CD4-positive, CD25-positive, alpha-beta regulatory T cell (primary cell): Measurements from ENCODE around the gene MBD5. TPM values are rescaled to one million over a fixed set of nuclear protein-coding genes. Genes with fewer than 3 reads are reported as not detected.

ENCODE experiments used
- ATAC-seq, 2 donors: fragments of 150-1000 bp; cut with Tn5 transposase; one replicate each; pipeline ENCODE4 v1.10.0; 2021; ENCODE audit warnings: low read depth in 2 of 2, moderate number of reproducible peaks in 2 of 2, moderate library complexity in 1 of 2
- DNase-seq, 3 donors: peaks; one replicate each; pipeline versions ENCODE4 v3.0.0 to v3.0.0-alpha.2; 2012 to 2022; ENCODE audit warnings: mixed read lengths in 1 of 3
- H3K27ac ChIP-seq: one replicate; pipeline ENCODE4 v1.7.0; 2013; ENCODE audit warnings: mild to moderate bottlenecking, low read length; ENCODE audit not compliant: insufficient read depth, poor library complexity, severe bottlenecking
- H3K27me3 ChIP-seq: one replicate; pipeline ENCODE4 v1.7.0; 2013; ENCODE audit warnings: low read length; ENCODE audit not compliant: control insufficient read depth, insufficient read depth
- H3K36me3 ChIP-seq: one replicate; pipeline ENCODE4 v1.7.0; 2013; ENCODE audit warnings: mild to moderate bottlenecking, low read length, moderate library complexity; ENCODE audit not compliant: control insufficient read depth, insufficient read depth
- H3K4me1 ChIP-seq: 2 replicates; pipeline ENCODE4 v1.7.0; 2013; ENCODE audit warnings: mild to moderate bottlenecking, low read length; ENCODE audit not compliant: insufficient read depth, control insufficient read depth, poor library complexity, severe bottlenecking
- H3K4me3 ChIP-seq: one replicate; pipeline ENCODE4 v1.7.0; 2013; ENCODE audit warnings: low read depth, mild to moderate bottlenecking, low read length, moderate library complexity
- H3K9me3 ChIP-seq, 2 experiments: 1 replicate in 1 of 2; 2 replicates in 1 of 2; pipeline ENCODE4 v1.7.0; 2013; ENCODE audit warnings: low read length in 2 of 2, mild to moderate bottlenecking in 1 of 2, moderate library complexity in 1 of 2; ENCODE audit not compliant: control insufficient read depth in 2 of 2
- H3K27ac Mint-ChIP-seq, 3 donors: one replicate each; pipeline ENCODE4 v1.8.0; 2020 to 2022; ENCODE audit warnings: mild to moderate bottlenecking in 3 of 3, mixed read lengths in 3 of 3, moderate library complexity in 2 of 3
- H3K27me3 Mint-ChIP-seq: one replicate; pipeline ENCODE4 v1.8.0; 2022; ENCODE audit warnings: mild to moderate bottlenecking, mixed read lengths
- H3K36me3 Mint-ChIP-seq: one replicate; pipeline ENCODE4 v1.8.0; 2020; ENCODE audit warnings: mixed read lengths
- H3K4me1 Mint-ChIP-seq, 4 donors: one replicate each; pipeline ENCODE4 v1.8.0; 2020 to 2022; ENCODE audit warnings: mixed read lengths in 4 of 4, mild to moderate bottlenecking in 1 of 4
- H3K4me3 Mint-ChIP-seq, 4 donors: one replicate each; pipeline ENCODE4 v1.8.0; 2020 to 2022; ENCODE audit warnings: mild to moderate bottlenecking in 4 of 4, mixed read lengths in 4 of 4, moderate library complexity in 3 of 4
- H3K9me3 Mint-ChIP-seq, 7 donors: one replicate each; pipeline ENCODE4 v1.8.0; 2020 to 2022; ENCODE audit warnings: mixed read lengths in 7 of 7, mild to moderate bottlenecking in 3 of 7, moderate library complexity in 2 of 7
- polyA plus RNA-seq, 4 donors: library from polyadenylated mRNA; unstranded; fragments of 300-500 nt; fragmentation: Illumina TruSeq; gene quantifications; one replicate each; pipeline ENCODE4 v1.2.3, GENCODE V29; 2021
- total RNA-seq: library from RNA; stranded (reverse); gene quantifications from one replicate; pipeline ENCODE4 v1.2.3, GENCODE V29; 2022

Gene MBD5
- total and polyA plus RNA-seq, 5 donors from 2014 or later, result 11.7 to 62.6 (median 13.1) TPM

DNA sequence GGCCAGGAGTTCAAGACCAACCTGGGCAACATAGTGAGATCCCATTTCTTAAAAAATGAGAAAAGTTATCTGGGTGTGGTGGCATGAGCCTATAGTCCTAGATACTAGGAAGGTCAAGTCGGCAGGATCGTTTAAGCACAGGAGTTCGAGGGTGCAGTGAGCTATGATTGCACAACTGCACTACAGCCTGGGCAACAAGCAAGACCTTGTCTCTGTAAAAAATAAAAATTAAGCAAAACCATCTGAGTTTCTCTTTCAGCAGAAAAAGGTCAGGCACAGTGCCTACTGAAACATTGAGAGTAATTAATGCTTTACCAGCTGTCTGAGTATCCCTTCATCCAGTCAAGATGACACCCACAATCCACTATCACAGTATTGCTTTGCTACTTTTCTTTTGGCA is 258.3 kb downstream of the MBD5 start:
- H3K36me3 ChIP-seq, result no peaks in the 10 kb centered on the region
- peaks cover 0 to 7% (median 3%) of the 10 kb centered on the region in 4 donors for H3K4me1 Mint-ChIP-seq
- no peak overlapping the region for H3K4me3 Mint-ChIP-seq
- no peak overlapping the region for H3K27ac ChIP-seq
- no peak overlapping the region for H3K4me3 ChIP-seq
- H3K27me3 Mint-ChIP-seq, result no peaks in the 10 kb centered on the region
- DNase-seq (no peak), ATAC-seq (no peak)
- no peak overlapping the region for H3K27ac Mint-ChIP-seq
- peaks cover 12% of the 10 kb centered on the region for H3K36me3 Mint-ChIP-seq
- no peaks in the 10 kb centered on the region for H3K9me3 ChIP-seq
- H3K4me1 ChIP-seq, result no peaks in the 10 kb centered on the region
- H3K9me3 Mint-ChIP-seq, result peaks cover 0 to 1% (median 0%) of the 10 kb centered on the region in 7 donors
- H3K27me3 ChIP-seq, result no peaks in the 10 kb centered on the region

DNA sequence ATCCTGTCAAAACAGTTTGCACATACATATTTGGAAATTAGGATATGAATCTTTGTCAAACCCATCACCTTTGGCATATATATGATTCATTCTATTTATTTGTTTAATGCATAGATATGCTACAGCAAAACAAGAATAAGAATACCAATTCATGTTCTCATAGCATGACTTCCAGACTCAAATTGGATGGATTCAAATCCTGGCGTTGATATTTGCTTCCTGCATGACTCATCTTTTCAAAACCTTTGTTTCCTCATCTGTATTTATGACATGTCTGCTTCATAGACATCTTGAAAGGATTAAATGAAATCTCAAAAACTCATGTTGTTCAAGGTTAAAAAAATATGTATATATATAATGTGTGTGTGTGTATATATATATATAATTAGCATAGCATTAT is 261.3 kb downstream of the MBD5 start:
- ATAC-seq, result no peak
- no peaks in the 10 kb centered on the region for H3K4me1 ChIP-seq
- no peaks in the 10 kb centered on the region for H3K27me3 ChIP-seq
- H3K27ac Mint-ChIP-seq, result no peak overlapping the region
- DNase-seq, result no peak
- H3K27me3 Mint-ChIP-seq, result no peaks in the 10 kb centered on the region
- peaks cover 14% of the 10 kb centered on the region for H3K36me3 Mint-ChIP-seq
- peaks cover 0 to 13% (median 3%) of the 10 kb centered on the region in 4 donors for H3K4me1 Mint-ChIP-seq
- H3K9me3 ChIP-seq, result no peaks in the 10 kb centered on the region
- no peak overlapping the region for H3K4me3 Mint-ChIP-seq
- H3K36me3 ChIP-seq, result no peaks in the 10 kb centered on the region
- H3K9me3 Mint-ChIP-seq, result peaks cover 0 to 1% (median 0%) of the 10 kb centered on the region in 7 donors
- H3K4me3 ChIP-seq, result no peak overlapping the region
- no peak overlapping the region for H3K27ac ChIP-seq

DNA sequence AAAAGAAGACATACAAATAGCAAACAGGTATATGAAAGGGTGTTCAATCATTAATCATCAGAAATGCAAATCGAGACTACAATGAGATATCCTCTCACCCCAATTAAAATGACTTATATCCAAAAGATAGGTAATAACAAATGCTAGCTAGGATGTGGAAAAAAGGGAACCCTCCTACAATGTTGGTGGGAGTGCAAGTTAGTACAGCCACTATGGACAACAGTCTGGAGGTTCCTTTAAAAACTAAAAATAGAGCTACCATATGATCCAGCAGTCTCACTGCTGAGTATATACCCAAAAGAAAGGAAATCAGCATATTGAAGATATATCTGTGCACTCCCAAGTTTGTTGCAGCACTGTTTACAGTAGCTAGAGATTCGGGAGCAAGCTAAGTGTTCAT is 271.5 kb downstream of the MBD5 start:
- ATAC-seq, result no peak
- Histone ChIP-seq H3K36me3 (peaks cover 3% of the 10 kb centered on the region), H3K4me1 (no peaks in the 10 kb centered on the region), H3K27me3 (no peaks in the 10 kb centered on the region), H3K4me3 (no peak overlapping the region), H3K9me3 (no peaks in the 10 kb centered on the region), H3K27ac (no peak overlapping the region)
- H3K27ac Mint-ChIP-seq, result no peak overlapping the region
- peaks cover 0 to 13% (median under 1%) of the 10 kb centered on the region in 4 donors for H3K4me1 Mint-ChIP-seq
- no peak overlapping the region for H3K4me3 Mint-ChIP-seq
- DNase-seq, result no peak
- no peaks in the 10 kb centered on the region for H3K27me3 Mint-ChIP-seq
- H3K9me3 Mint-ChIP-seq, result peaks cover 0 to 3% (median 0%) of the 10 kb centered on the region in 7 donors
- H3K36me3 Mint-ChIP-seq, result peaks cover 9% of the 10 kb centered on the region

DNA sequence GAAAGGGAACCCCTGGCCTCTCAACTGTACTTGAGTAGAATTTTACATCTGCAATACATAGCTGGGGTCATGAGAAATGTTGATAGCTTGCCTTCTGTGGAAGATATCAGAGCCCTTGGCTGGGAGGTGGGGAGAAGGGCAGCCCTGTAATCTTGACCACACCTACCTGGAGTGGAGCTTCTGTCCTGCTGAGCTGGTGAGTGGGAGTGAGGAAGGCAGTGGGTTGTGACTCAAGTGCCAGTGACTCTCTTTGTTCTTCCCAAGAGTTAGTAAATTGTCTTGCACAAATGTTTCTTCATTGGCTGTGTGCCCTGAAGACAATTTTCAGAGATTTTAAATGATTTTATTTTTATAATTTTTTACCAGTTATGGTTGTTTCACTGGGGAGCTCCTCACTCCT is 277.3 kb downstream of the MBD5 start:
- Mint-ChIP-seq H3K27ac (no peak overlapping the region), H3K4me3 (no peak overlapping the region), H3K4me1 (peaks cover 0 to 14% (median 3%) of the 10 kb centered on the region in 4 donors), H3K36me3 (peaks cover 24% of the 10 kb centered on the region), H3K27me3 (no peaks in the 10 kb centered on the region), H3K9me3 (peaks cover 0 to 3% (median 0%) of the 10 kb centered on the region in 7 donors)
- Histone ChIP-seq H3K27me3 (no peaks in the 10 kb centered on the region), H3K4me1 (no peaks in the 10 kb centered on the region), H3K36me3 (no peaks in the 10 kb centered on the region), H3K9me3 (no peaks in the 10 kb centered on the region), H3K27ac (no peak overlapping the region), H3K4me3 (no peak overlapping the region)
- ATAC-seq, result no peak
- no peak for DNase-seq

DNA sequence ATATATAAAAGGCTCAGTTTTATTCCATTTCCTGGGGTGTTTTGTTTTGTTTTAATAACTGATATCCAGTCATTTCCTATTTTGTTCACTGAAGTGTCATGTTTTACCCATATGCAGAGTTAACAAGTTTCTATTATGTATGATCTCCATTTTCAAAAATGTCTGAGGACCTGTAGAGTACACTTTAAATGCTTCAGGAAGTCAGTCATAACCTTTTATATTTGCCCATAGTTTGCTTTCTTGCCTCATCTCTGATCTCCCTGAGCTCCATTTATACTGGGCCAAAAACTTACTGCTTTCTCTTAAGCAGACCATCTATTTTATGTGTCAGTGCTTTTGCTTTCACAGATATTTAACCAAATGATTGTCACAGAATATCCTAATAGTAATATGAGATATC is 278.7 kb downstream of the MBD5 start:
- no peak for ATAC-seq
- H3K9me3 Mint-ChIP-seq, result no peaks in the 10 kb centered on the region

DNA sequence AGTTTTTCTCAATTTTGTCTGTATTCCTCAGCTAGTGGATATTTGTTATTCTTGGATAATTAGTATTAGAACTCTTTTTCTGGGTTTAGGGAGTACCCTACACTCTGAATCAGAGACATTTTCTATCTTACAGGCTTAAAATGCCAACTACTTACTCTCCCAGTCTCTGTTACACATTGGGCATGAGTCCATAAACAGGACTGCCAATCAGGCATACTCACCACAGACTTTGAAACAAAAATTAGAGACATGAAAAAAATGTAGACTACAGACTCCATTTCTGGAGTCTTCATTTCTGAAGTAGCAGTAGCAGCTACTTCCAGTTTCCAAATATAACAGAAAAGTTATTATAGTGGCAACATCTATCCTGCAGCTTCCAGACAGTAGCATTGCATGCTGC is 279.7 kb downstream of the MBD5 start:
- H3K27me3 Mint-ChIP-seq, result no peaks in the 10 kb centered on the region
- peaks cover 0 to 5% (median 2%) of the 10 kb centered on the region in 4 donors for H3K4me1 Mint-ChIP-seq
- H3K27me3 ChIP-seq, result no peaks in the 10 kb centered on the region

More for the DNA sequence above, 278.7 kb downstream of the MBD5 start:
- H3K4me1 Mint-ChIP-seq, result peaks cover 0 to 10% (median 3%) of the 10 kb centered on the region in 4 donors
- H3K36me3 Mint-ChIP-seq, result peaks cover 25% of the 10 kb centered on the region
- H3K9me3 ChIP-seq, result no peaks in the 10 kb centered on the region
- H3K27ac ChIP-seq, result no peak overlapping the region
- H3K4me3 ChIP-seq, result no peak overlapping the region
- H3K4me1 ChIP-seq, result no peaks in the 10 kb centered on the region
- H3K27me3 Mint-ChIP-seq, result no peaks in the 10 kb centered on the region
- H3K36me3 ChIP-seq, result no peaks in the 10 kb centered on the region
- H3K4me3 Mint-ChIP-seq, result no peak overlapping the region
- no peak overlapping the region for H3K27ac Mint-ChIP-seq
- DNase-seq, result no peak
- H3K27me3 ChIP-seq, result no peaks in the 10 kb centered on the region

DNA sequence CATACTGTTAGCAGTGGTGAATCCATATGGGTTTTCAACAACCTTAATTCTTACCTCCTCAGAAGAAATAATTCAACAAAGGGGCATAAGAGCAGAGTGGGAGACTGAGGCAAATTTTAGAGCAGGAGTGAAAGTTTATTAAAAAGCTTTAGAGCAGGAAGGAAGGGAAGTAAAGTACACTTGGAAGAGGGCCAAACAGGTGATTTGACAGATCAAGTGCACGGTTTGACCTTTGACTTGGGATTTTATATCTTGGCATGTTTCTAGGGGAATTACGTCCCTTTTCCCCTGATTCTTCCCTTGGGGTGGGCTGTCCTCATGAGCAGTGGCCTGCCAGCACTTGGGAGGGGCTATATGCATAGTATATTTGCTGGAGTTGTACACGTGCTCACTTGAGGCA is 280.5 kb downstream of the MBD5 start:
- no peaks in the 10 kb centered on the region for H3K9me3 ChIP-seq
- no peak for DNase-seq
- H3K27me3 ChIP-seq, result no peaks in the 10 kb centered on the region
- no peaks in the 10 kb centered on the region for H3K4me1 ChIP-seq
- no peaks in the 10 kb centered on the region for H3K36me3 ChIP-seq
- H3K4me3 ChIP-seq, result no peak overlapping the region
- peaks cover 21% of the 10 kb centered on the region for H3K36me3 Mint-ChIP-seq
- H3K27ac ChIP-seq, result no peak overlapping the region
- no peaks in the 10 kb centered on the region for H3K9me3 Mint-ChIP-seq
- peaks cover 0 to 5% (median 2%) of the 10 kb centered on the region in 4 donors for H3K4me1 Mint-ChIP-seq
- H3K27ac Mint-ChIP-seq, result no peak overlapping the region
- no peaks in the 10 kb centered on the region for H3K27me3 Mint-ChIP-seq
- ATAC-seq, result no peak
- H3K4me3 Mint-ChIP-seq, result no peak overlapping the region

More for the DNA sequence above, 279.7 kb downstream of the MBD5 start:
- no peak for DNase-seq
- Histone ChIP-seq H3K4me1 (no peaks in the 10 kb centered on the region), H3K36me3 (no peaks in the 10 kb centered on the region), H3K27ac (no peak overlapping the region), H3K9me3 (no peaks in the 10 kb centered on the region), H3K4me3 (no peak overlapping the region)
- Mint-ChIP-seq H3K9me3 (no peaks in the 10 kb centered on the region), H3K4me3 (no peak overlapping the region), H3K36me3 (peaks cover 25% of the 10 kb centered on the region), H3K27ac (no peak overlapping the region)
- ATAC-seq, result no peak

DNA sequence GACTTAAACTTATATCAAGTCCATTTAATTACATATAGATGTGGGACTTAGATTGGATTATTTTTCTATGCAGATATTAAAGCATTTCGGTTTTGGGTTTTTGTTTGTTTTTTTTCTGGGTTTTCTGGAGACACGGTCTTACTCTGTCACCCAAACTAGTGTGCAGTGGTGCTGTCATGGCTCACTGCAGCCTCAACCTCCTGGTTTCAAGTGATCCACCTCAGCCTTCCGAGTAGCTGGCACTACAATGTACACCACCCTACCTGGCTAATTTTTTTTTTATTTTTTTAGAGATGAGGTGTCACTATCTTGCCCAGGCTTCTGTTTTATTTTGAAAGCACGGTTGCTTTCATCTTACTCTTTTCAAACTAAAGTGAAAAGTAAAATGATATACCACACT is 281.6 kb downstream of the MBD5 start:
- Histone ChIP-seq H3K27me3 (no peaks in the 10 kb centered on the region), H3K36me3 (no peaks in the 10 kb centered on the region), H3K4me3 (no peak overlapping the region), H3K9me3 (no peaks in the 10 kb centered on the region), H3K27ac (no peak overlapping the region), H3K4me1 (no peaks in the 10 kb centered on the region)
- Mint-ChIP-seq H3K36me3 (peaks cover 17% of the 10 kb centered on the region), H3K4me1 (peaks cover 0 to 3% (median under 1%) of the 10 kb centered on the region in 4 donors), H3K27me3 (no peaks in the 10 kb centered on the region), H3K27ac (no peak overlapping the region), H3K4me3 (no peak overlapping the region), H3K9me3 (no peaks in the 10 kb centered on the region)
- no peak for DNase-seq
- ATAC-seq, result no peak
